Neural cell (in vitro differentiated cells): ENCODE results near the gene OTOF. TPM values are rescaled to one million over a fixed set of nuclear protein-coding genes. Genes with fewer than 3 reads are reported as not detected.

Source experiments
- H2AFZ ChIP-seq: fragments of 200-600, 300-800 bp; sonication (generic), shearing (Covaris generic); 2 replicates; pipeline ENCODE4 v1.6.0; 2014; ENCODE audit warnings: low read depth, mild to moderate bottlenecking, antibody characterized with exemption, low read length, moderate library complexity
- H3F3A ChIP-seq: fragments of 200-600 bp; shearing (Covaris generic); 2 replicates; pipeline ENCODE4 v1.6.1; 2016; ENCODE audit warnings: mild to moderate bottlenecking, moderate library complexity, mixed read lengths, antibody characterized with exemption, low read length; ENCODE audit not compliant: insufficient read depth, poor library complexity, severe bottlenecking
- H3K27ac ChIP-seq: fragments of 200-600, 300-800 bp; sonication (generic), shearing (Covaris generic); 2 replicates; pipeline ENCODE4 v1.5.1; 2014; ENCODE audit warnings: mild to moderate bottlenecking, low read length, moderate library complexity
- H3K27me3 ChIP-seq: fragments of 300-800, 200-600 bp; sonication (generic), shearing (Covaris generic); 2 replicates; pipeline ENCODE4 v1.6.0; 2014; ENCODE audit warnings: mild to moderate bottlenecking, low read depth, low read length, moderate library complexity; ENCODE audit not compliant: insufficient read depth
- H3K36me3 ChIP-seq: fragments of 300-800, 200-600 bp; sonication (generic), shearing (Covaris generic); 2 replicates; pipeline ENCODE4 v1.5.1; 2014; ENCODE audit warnings: mild to moderate bottlenecking, antibody characterized with exemption, low read length, moderate library complexity; ENCODE audit not compliant: insufficient read depth
- H3K4me2 ChIP-seq: fragments of 300-800, 200-600 bp; sonication (generic), shearing (Covaris generic); 2 replicates; pipeline ENCODE4 v1.6.0; 2014; ENCODE audit warnings: mild to moderate bottlenecking, low read length
- H3K4me3 ChIP-seq: fragments of 300-800, 200-600 bp; sonication (generic), shearing (Covaris generic); 2 replicates; pipeline ENCODE4 v1.5.1; 2014; ENCODE audit warnings: mild to moderate bottlenecking, low read length, moderate library complexity
- H3K79me2 ChIP-seq: fragments of 200-600 bp; shearing (Covaris generic); replicated peaks from 2 replicates; pipeline ENCODE4 v1.6.0; 2014; ENCODE audit warnings: mild to moderate bottlenecking, low read length, moderate library complexity; ENCODE audit not compliant: insufficient read depth
- H3K9ac ChIP-seq: fragments of 300-800, 200-600 bp; sonication (generic), shearing (Covaris generic); 2 replicates; pipeline ENCODE4 v1.6.1; 2016; ENCODE audit warnings: mild to moderate bottlenecking, low read length, mixed read lengths
- H3K9me2 ChIP-seq: fragments of 200-600 bp; shearing (Covaris generic); 2 replicates; pipeline ENCODE4 v1.6.1; 2016; ENCODE audit warnings: mild to moderate bottlenecking, low read length, mixed read lengths; ENCODE audit not compliant: insufficient read depth
- H3K9me3 ChIP-seq: fragments of 200-600, 300-800 bp; sonication (generic), shearing (Covaris generic); 2 replicates; pipeline ENCODE4 v1.6.1; 2016; ENCODE audit warnings: mild to moderate bottlenecking, mixed run types, low read length, moderate library complexity, mixed read lengths
- H4K20me1 ChIP-seq: fragments of 200-600 bp; shearing (Covaris generic); 2 replicates; pipeline ENCODE4 v1.6.1; 2016; ENCODE audit warnings: mild to moderate bottlenecking, mixed run types; ENCODE audit not compliant: insufficient read depth
- EP300 ChIP-seq: fragments of 450-650 bp; conservative IDR thresholded peaks from 2 replicates; pipeline ENCODE4 v1.6.1; 2014; ENCODE audit warnings: antibody characterized with exemption, mild to moderate bottlenecking, moderate library complexity; ENCODE audit not compliant: poor library complexity, severe bottlenecking
- EZH2 ChIP-seq: fragments of 200-600, 300-800 bp; shearing (Covaris generic), sonication (generic); IDR thresholded peaks from 2 replicates; pipeline ENCODE4 v1.6.1; 2014; ENCODE audit warnings: antibody characterized with exemption, low read length, borderline replicate concordance, mild to moderate bottlenecking; ENCODE audit not compliant: insufficient read depth, poor library complexity, severe bottlenecking
- MXI1 ChIP-seq: fragments of 450-650 bp; conservative IDR thresholded peaks from 2 replicates; pipeline ENCODE4 v1.6.1; 2014; ENCODE audit warnings: antibody characterized with exemption, mild to moderate bottlenecking; ENCODE audit not compliant: poor library complexity, severe bottlenecking
- POLR2AphosphoS5 ChIP-seq: IDR thresholded peaks from 2 replicates; pipeline ENCODE4 v1.6.1; 2012
- RAD21 ChIP-seq: fragments of 450-650 bp; conservative IDR thresholded peaks from 2 replicates; pipeline ENCODE4 v1.6.1; 2014; ENCODE audit warnings: antibody characterized with exemption, mild to moderate bottlenecking, moderate library complexity
- SMC3 ChIP-seq: fragments of 450-650 bp; conservative IDR thresholded peaks from 2 replicates; pipeline ENCODE4 v1.6.1; 2014; ENCODE audit warnings: antibody characterized with exemption, mild to moderate bottlenecking, moderate library complexity; ENCODE audit not compliant: poor library complexity
- TAF1 ChIP-seq: IDR thresholded peaks from 2 replicates; pipeline ENCODE4 v1.6.1; 2012; ENCODE audit warnings: low read depth
- polyA plus RNA-seq: library from polyadenylated mRNA; depleted of rRNA; stranded (reverse); fragments of >200 nt; gene quantifications from 2 replicates; pipeline ENCODE4 v1.2.3, GENCODE V29; 2014
- TF ChIP-seq, protein P1 (sequence below): fragments of 450-650 bp; IDR thresholded peaks from 2 replicates; pipeline ENCODE4 v1.5.1; 2014; ENCODE audit warnings: antibody characterized with exemption, mild to moderate bottlenecking, moderate library complexity; ENCODE audit not compliant: poor library complexity, severe bottlenecking
- TF ChIP-seq, protein P2 (sequence below): IDR thresholded peaks from 2 replicates; pipeline ENCODE4 v1.6.1; 2012; ENCODE audit warnings: borderline replicate concordance

Gene OTOF
- polyA plus RNA-seq, 1 donor from 2014 or later: not detected

DNA sequence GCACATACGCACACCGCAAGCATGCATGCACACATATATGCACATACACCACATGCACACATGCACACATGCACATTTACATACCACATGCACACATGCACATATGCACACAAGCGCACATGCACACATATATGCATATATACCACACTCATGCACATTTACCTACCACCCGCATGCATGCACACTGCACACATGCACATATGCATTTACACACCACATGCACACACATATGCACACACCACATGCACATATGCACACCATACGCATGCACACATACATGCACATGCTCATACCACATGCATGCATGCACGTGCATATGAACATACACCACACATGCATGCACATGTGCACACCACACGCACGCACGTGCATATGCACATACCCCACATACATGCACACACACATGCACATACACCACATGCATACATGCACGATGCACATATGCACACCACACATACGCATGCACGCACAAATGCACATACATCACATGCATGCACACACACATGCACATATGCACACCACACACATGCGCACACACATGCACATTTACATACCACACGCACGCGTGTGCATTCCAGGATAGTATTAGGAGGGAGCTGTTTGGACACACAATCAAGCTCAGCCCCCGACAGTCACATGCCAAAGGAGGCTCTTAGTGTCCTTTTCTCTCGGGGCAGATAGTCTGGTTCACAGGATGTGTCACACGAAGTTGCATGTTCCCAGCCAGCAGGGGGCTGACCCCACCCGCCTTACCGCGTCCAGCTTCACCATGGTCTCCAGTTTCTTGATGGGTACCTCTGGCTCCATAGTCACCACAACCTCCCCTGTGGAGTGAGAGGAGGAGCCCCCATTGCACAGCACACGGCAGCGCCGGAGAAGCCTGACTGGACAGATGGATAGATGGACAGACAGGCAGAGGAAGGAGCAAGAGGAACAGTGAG is 5.9 kb downstream of the OTOF start:
- no peaks in the 10 kb centered on the region for H3K79me2 ChIP-seq
- no peaks in the 10 kb centered on the region for H3F3A ChIP-seq
- H3K9me3 ChIP-seq: no peaks in the 10 kb centered on the region
- no peak overlapping the region for H3K4me2 ChIP-seq
- H3K4me3 ChIP-seq: no peak overlapping the region
- H3K9ac ChIP-seq: no peak overlapping the region
- H3K9me2 ChIP-seq: no peaks in the 10 kb centered on the region
- no peaks in the 10 kb centered on the region for H3K27me3 ChIP-seq
- H3K36me3 ChIP-seq: no peaks in the 10 kb centered on the region
- no peak overlapping the region for H3K27ac ChIP-seq
- no peaks in the 10 kb centered on the region for H4K20me1 ChIP-seq
- TF ChIP-seq EP300 (no peak), POLR2AphosphoS5 (no peak), TAF1 (no peak), EZH2 (no peak), RAD21 (no peak), MXI1 (no peak), SMC3 (no peak)
- TF ChIP-seq, protein P1, sequence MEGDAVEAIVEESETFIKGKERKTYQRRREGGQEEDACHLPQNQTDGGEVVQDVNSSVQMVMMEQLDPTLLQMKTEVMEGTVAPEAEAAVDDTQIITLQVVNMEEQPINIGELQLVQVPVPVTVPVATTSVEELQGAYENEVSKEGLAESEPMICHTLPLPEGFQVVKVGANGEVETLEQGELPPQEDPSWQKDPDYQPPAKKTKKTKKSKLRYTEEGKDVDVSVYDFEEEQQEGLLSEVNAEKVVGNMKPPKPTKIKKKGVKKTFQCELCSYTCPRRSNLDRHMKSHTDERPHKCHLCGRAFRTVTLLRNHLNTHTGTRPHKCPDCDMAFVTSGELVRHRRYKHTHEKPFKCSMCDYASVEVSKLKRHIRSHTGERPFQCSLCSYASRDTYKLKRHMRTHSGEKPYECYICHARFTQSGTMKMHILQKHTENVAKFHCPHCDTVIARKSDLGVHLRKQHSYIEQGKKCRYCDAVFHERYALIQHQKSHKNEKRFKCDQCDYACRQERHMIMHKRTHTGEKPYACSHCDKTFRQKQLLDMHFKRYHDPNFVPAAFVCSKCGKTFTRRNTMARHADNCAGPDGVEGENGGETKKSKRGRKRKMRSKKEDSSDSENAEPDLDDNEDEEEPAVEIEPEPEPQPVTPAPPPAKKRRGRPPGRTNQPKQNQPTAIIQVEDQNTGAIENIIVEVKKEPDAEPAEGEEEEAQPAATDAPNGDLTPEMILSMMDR: no peak
- TF ChIP-seq, protein P2, sequence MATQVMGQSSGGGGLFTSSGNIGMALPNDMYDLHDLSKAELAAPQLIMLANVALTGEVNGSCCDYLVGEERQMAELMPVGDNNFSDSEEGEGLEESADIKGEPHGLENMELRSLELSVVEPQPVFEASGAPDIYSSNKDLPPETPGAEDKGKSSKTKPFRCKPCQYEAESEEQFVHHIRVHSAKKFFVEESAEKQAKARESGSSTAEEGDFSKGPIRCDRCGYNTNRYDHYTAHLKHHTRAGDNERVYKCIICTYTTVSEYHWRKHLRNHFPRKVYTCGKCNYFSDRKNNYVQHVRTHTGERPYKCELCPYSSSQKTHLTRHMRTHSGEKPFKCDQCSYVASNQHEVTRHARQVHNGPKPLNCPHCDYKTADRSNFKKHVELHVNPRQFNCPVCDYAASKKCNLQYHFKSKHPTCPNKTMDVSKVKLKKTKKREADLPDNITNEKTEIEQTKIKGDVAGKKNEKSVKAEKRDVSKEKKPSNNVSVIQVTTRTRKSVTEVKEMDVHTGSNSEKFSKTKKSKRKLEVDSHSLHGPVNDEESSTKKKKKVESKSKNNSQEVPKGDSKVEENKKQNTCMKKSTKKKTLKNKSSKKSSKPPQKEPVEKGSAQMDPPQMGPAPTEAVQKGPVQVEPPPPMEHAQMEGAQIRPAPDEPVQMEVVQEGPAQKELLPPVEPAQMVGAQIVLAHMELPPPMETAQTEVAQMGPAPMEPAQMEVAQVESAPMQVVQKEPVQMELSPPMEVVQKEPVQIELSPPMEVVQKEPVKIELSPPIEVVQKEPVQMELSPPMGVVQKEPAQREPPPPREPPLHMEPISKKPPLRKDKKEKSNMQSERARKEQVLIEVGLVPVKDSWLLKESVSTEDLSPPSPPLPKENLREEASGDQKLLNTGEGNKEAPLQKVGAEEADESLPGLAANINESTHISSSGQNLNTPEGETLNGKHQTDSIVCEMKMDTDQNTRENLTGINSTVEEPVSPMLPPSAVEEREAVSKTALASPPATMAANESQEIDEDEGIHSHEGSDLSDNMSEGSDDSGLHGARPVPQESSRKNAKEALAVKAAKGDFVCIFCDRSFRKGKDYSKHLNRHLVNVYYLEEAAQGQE: no peak
- no peak overlapping the region for H2AFZ ChIP-seq

DNA sequence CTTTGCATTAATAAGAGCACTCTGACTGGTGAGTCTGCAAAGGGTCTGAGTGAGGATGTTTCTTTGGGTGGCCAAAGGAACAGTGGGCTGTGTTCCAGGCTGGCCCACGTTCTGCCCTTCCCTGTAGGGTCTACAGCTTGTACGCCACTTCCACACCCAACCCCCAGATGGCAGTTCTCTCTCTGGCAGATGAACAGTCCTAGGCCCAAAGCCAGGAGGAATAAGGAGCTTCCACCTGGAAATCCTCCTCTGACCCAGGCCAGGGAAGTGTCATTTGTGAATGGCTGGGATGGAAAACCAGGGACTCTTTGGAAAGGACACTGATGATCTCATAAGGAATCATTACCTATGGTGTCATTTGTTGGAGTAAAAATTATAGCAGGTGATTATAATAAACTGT is 6.6 kb downstream of the OTOF start:
- H3K27ac ChIP-seq: no peak overlapping the region
- H2AFZ ChIP-seq: no peak overlapping the region
- no peaks in the 10 kb centered on the region for H4K20me1 ChIP-seq
- no peaks in the 10 kb centered on the region for H3K27me3 ChIP-seq
- no peak overlapping the region for H3K4me3 ChIP-seq
- H3K9me3 ChIP-seq: no peaks in the 10 kb centered on the region
- TF ChIP-seq EP300 (no peak), POLR2AphosphoS5 (no peak), SMC3 (no peak), RAD21 (no peak), EZH2 (no peak), TAF1 (no peak), MXI1 (no peak)
- TF ChIP-seq, protein P2: no peak
- TF ChIP-seq, protein P1: no peak
- H3K4me2 ChIP-seq: no peak overlapping the region
- H3K9ac ChIP-seq: no peak overlapping the region
- no peaks in the 10 kb centered on the region for H3K79me2 ChIP-seq
- H3K9me2 ChIP-seq: no peaks in the 10 kb centered on the region
- H3K36me3 ChIP-seq: no peaks in the 10 kb centered on the region
- no peaks in the 10 kb centered on the region for H3F3A ChIP-seq
